Stomach smooth muscle (tissue), 2 donors: ENCODE data around the gene PSTPIP2.
A peak's percentile ranks its signal among the peaks of the same experiment; 100 is the strongest.
"Not testable (repeated sequence)": the region's sequence is repeated elsewhere in the genome, so short reads cannot be mapped to it uniquely, and the experiment has no call there.

Source experiments
- H3K27ac ChIP-seq: one replicate; pipeline ENCODE4 v1.7.0; 2013; ENCODE audit warnings: mild to moderate bottlenecking, low read length, inconsistent platforms
- H3K27me3 ChIP-seq, 2 donors: one replicate each; pipeline ENCODE4 v1.7.0; 2013; ENCODE audit warnings: low read length in 2 of 2; ENCODE audit not compliant: insufficient read depth in 2 of 2, control insufficient read depth in 1 of 2
- H3K36me3 ChIP-seq, 2 donors: one replicate each; pipeline ENCODE4 v1.7.0; 2013; ENCODE audit warnings: low read length in 2 of 2; ENCODE audit not compliant: control insufficient read depth in 2 of 2, insufficient read depth in 2 of 2
- H3K4me1 ChIP-seq: one replicate; pipeline ENCODE4 v1.7.0; 2013; ENCODE audit warnings: low read length; ENCODE audit not compliant: control insufficient read depth, insufficient read depth
- H3K4me3 ChIP-seq, 2 donors: one replicate each; pipeline ENCODE4 v1.7.0; 2013; ENCODE audit warnings: low read length in 2 of 2
- H3K9ac ChIP-seq, 2 donors: one replicate each; pipeline ENCODE4 v1.7.0; 2013; ENCODE audit warnings: low read length in 2 of 2, mild to moderate bottlenecking in 1 of 2
- H3K9me3 ChIP-seq, 2 donors: one replicate each; pipeline ENCODE4 v1.7.0; 2013; ENCODE audit warnings: low read length in 2 of 2; ENCODE audit not compliant: control insufficient read depth in 2 of 2
- donor health status: healthy.
- donor health status: Pancreatic carcinoma.

PSTPIP2 gene

GRCh38 chr18:45991788-45992187 lies 80.3 kb downstream of the PSTPIP2 start:
- no peaks in the 10 kb centered on the region for H3K27me3 ChIP-seq
- peaks cover 3 to 6% of the 10 kb centered on the region in 2 donors for H3K36me3 ChIP-seq
- H3K9ac ChIP-seq: no peak overlapping the region
- H3K27ac ChIP-seq: no peak overlapping the region
- no peaks in the 10 kb centered on the region for H3K4me1 ChIP-seq
- H3K4me3 ChIP-seq: no peak overlapping the region
- H3K9me3 ChIP-seq: no peaks in the 10 kb centered on the region

- Histone ChIP-seq H3K9me3 (no peaks in the 10 kb centered on the region), H3K9ac (no peak overlapping the region), H3K27me3 (no peaks in the 10 kb centered on the region), H3K4me1 (no peaks in the 10 kb centered on the region), H3K36me3 (peaks cover 2 to 6% of the 10 kb centered on the region in 2 donors), H3K27ac (no peak overlapping the region), H3K4me3 (no peak overlapping the region)
Observed at GRCh38 chr18:45984546-45985235, 87.4 kb downstream of the PSTPIP2 start.

GRCh38 chr18:45981821-45982220 lies 90.2 kb downstream of the PSTPIP2 start:
- H3K9me3 ChIP-seq: no peaks in the 10 kb centered on the region
- no peak overlapping the region for H3K27ac ChIP-seq
- no peaks in the 10 kb centered on the region for H3K27me3 ChIP-seq

DNA sequence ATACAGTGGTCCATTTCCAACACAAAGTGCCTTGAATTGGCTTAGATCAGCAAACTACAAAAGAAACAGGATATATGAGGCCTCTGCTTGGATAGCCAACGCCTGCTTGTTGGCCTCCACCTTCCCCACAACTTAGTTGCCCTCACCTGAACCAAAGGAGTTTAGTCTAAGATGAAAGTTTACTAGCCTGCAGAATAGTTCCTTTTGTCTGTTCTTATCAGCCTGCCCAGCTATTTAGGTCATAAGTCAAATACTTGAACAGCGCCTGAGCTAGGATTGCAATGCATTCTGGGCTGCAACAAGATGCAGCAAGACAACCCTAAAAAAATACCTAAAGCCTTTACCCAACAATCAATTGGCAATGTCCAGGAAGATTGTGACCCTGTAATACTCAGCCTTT lies 91.8 kb downstream of the PSTPIP2 start:
- Histone ChIP-seq H3K36me3 (no peaks in the 10 kb centered on the region), H3K4me3 (no peak overlapping the region), H3K9me3 (no peaks in the 10 kb centered on the region), H3K4me1 (no peaks in the 10 kb centered on the region), H3K9ac (no peak overlapping the region), H3K27ac (no peak overlapping the region), H3K27me3 (no peaks in the 10 kb centered on the region)

More at GRCh38 chr18:45981821-45982220, 90.2 kb downstream of the PSTPIP2 start:
- Histone ChIP-seq H3K4me1 (no peaks in the 10 kb centered on the region), H3K4me3 (no peak overlapping the region), H3K9ac (no peak overlapping the region), H3K36me3 (no peaks in the 10 kb centered on the region)

- Histone ChIP-seq H3K9ac (no peak overlapping the region), H3K4me3 (no peak overlapping the region), H3K36me3 (no peaks in the 10 kb centered on the region), H3K9me3 (no peaks in the 10 kb centered on the region), H3K4me1 (no peaks in the 10 kb centered on the region), H3K27me3 (no peaks in the 10 kb centered on the region), H3K27ac (no peak overlapping the region)
Observed at GRCh38 chr18:45978084-45978483, 94.0 kb downstream of the PSTPIP2 start.

DNA sequence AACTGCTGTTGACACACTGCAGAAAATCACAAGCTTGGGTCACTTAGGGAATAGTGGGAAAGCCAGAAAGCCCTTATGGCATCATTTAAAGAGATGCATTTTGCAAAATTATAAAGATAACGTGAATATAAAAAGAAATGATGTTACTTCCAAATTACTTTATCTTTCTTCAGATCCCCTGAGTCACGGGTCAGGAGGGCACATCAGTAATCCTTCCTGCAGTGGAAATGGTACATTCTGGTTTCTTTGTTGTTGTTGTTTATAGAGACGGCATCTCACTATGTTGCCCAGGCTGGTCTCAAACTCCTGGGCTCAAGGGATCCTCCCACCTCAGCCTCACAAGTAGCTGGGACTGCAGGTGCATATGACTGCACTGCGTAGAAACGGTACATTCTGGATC lies 95.1 kb downstream of the PSTPIP2 start:
- no peaks in the 10 kb centered on the region for H3K4me1 ChIP-seq
- no peaks in the 10 kb centered on the region for H3K27me3 ChIP-seq
- no peak overlapping the region for H3K27ac ChIP-seq
- no peaks in the 10 kb centered on the region for H3K9me3 ChIP-seq
- no peak overlapping the region for H3K9ac ChIP-seq
- no peak overlapping the region for H3K4me3 ChIP-seq
- no peaks in the 10 kb centered on the region for H3K36me3 ChIP-seq

DNA sequence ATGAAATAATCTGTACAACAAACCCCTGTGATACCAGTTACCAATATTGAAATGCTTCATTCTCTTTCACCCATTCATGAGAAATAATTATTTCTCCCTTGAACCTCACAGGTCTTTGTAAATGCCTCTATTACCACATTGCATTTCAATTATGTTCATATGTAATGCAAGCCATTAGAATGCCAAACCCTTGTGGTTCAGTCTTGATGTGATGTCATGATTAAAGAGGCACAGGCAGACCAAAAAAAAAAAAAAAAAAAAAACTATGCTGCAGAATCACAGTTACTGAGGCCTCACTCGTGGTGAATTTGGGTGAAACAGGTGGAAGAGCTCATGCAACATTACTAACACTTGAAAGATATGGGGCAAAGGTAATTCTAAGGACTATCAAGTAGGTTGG lies 95.5 kb downstream of the PSTPIP2 start:
- Histone ChIP-seq H3K9me3 (no peaks in the 10 kb centered on the region), H3K27ac (no peak overlapping the region), H3K27me3 (no peaks in the 10 kb centered on the region), H3K9ac (no peak overlapping the region), H3K4me3 (no peak overlapping the region), H3K36me3 (no peaks in the 10 kb centered on the region), H3K4me1 (no peaks in the 10 kb centered on the region)

GRCh38 chr18:45974088-45974536 lies 97.9 kb downstream of the PSTPIP2 start:
- H3K4me3 ChIP-seq: no peak overlapping the region
- no peak overlapping the region for H3K27ac ChIP-seq
- no peaks in the 10 kb centered on the region for H3K4me1 ChIP-seq
- H3K27me3 ChIP-seq: no peaks in the 10 kb centered on the region
- H3K9me3 ChIP-seq: no peaks in the 10 kb centered on the region
- H3K36me3 ChIP-seq: no peaks in the 10 kb centered on the region
- H3K9ac ChIP-seq: no peak overlapping the region

GRCh38 chr18:45967007-45967706 lies 104.9 kb downstream of the PSTPIP2 start, which contains the start of gene EPG5:
Gene EPG5 (minus strand): TSS chr18:45967329. CDS start chr18:45967239, 90 bp downstream.
- H3K4me3 ChIP-seq: peak within 1 kb of the TSS; percentile 93 to 95
- peaks cover 6% of the 10 kb centered on the region for H3K4me1 ChIP-seq
- H3K36me3 ChIP-seq: no peaks in the 10 kb centered on the region
- H3K27me3 ChIP-seq: no peaks in the 10 kb centered on the region
- no peaks in the 10 kb centered on the region for H3K9me3 ChIP-seq
- peak within 1 kb of the TSS; percentile 33 for H3K27ac ChIP-seq
- peak within 1 kb of the TSS; percentile 88 to 96 for H3K9ac ChIP-seq

GRCh38 chr18:45964913-45965312 lies 107.1 kb downstream of the PSTPIP2 start:
- not testable (repeated sequence) for H3K4me1 ChIP-seq

GRCh38 chr18:45962866-45963265 lies 109.2 kb downstream of the PSTPIP2 start:
- no peaks in the 10 kb centered on the region for H3K36me3 ChIP-seq
- H3K9me3 ChIP-seq: no peaks in the 10 kb centered on the region
- no peak overlapping the region for H3K4me3 ChIP-seq
- H3K27ac ChIP-seq: no peak overlapping the region
- H3K9ac ChIP-seq: no peak overlapping the region
- no peaks in the 10 kb centered on the region for H3K27me3 ChIP-seq
- H3K4me1 ChIP-seq: peaks cover 6% of the 10 kb centered on the region

More at GRCh38 chr18:45964913-45965312, 107.1 kb downstream of the PSTPIP2 start:
- not testable (repeated sequence) for H3K9ac ChIP-seq, H3K27ac ChIP-seq, H3K9me3 ChIP-seq, H3K27me3 ChIP-seq, H3K4me3 ChIP-seq, H3K36me3 ChIP-seq
